Middle frontal gyrus (tissue), 1 donor: ENCODE data around the gene NEK2.
"Not testable (repeated sequence)": the region's sequence is repeated elsewhere in the genome, so short reads cannot be mapped to it uniquely, and the experiment has no call there.

Experiments used
- DNase-seq: peaks from one replicate; pipeline ENCODE4 v3.0.0-alpha.2; 2015; ENCODE audit warnings: low spot score; ENCODE audit errors: extremely low spot score

The NEK2 gene

GRCh38 chr1:211650904-211651303, 24.5 kb downstream of the NEK2 start:
- DNase-seq = no peak

GRCh38 chr1:211648980-211649934, 26.2 kb downstream of the NEK2 start:
- DNase-seq = no peak

- no peak for DNase-seq
Observed at GRCh38 chr1:211648336-211648735, 27.1 kb downstream of the NEK2 start.

GRCh38 chr1:211647711-211648121, 27.7 kb downstream of the NEK2 start:
- no peak for DNase-seq

GRCh38 chr1:211646566-211646965, 28.9 kb downstream of the NEK2 start:
- no peak for DNase-seq

GRCh38 chr1:211645601-211646000, 29.8 kb downstream of the NEK2 start:
- DNase-seq = not testable (repeated sequence)

GRCh38 chr1:211644653-211645052, 30.8 kb downstream of the NEK2 start:
- no peak for DNase-seq

GRCh38 chr1:211643324-211644212, 31.9 kb downstream of the NEK2 start:
- DNase-seq = no peak

GRCh38 chr1:211642870-211643269, 32.6 kb downstream of the NEK2 start:
- no peak for DNase-seq

GRCh38 chr1:211641942-211642341, 33.5 kb downstream of the NEK2 start:
- no peak for DNase-seq

- DNase-seq = no peak
Observed at GRCh38 chr1:211641044-211641800, 34.2 kb downstream of the NEK2 start.

GRCh38 chr1:211640301-211640630, 35.2 kb downstream of the NEK2 start:
- no peak for DNase-seq

- DNase-seq = no peak
Observed at GRCh38 chr1:211639475-211640300, 35.7 kb downstream of the NEK2 start.

GRCh38 chr1:211638689-211639101, 36.7 kb downstream of the NEK2 start:
- no peak for DNase-seq

GRCh38 chr1:211638246-211638645, 37.2 kb downstream of the NEK2 start:
- DNase-seq = no peak

GRCh38 chr1:211637066-211637465, 38.4 kb downstream of the NEK2 start:
- DNase-seq = no peak

- DNase-seq = not testable (repeated sequence)
Observed at GRCh38 chr1:211636575-211637029, 38.8 kb downstream of the NEK2 start.

GRCh38 chr1:211635597-211636205, 39.7 kb downstream of the NEK2 start:
- DNase-seq = no peak

GRCh38 chr1:211634931-211635330, 40.5 kb downstream of the NEK2 start:
- DNase-seq = no peak

- no peak for DNase-seq
Observed at GRCh38 chr1:211634461-211634860, 41.0 kb downstream of the NEK2 start.
